A673 (cell line): ENCODE data around the gene MINDY4. TPM values are rescaled to one million over a fixed set of nuclear protein-coding genes. Genes with fewer than 3 reads are reported as not detected.

ENCODE experiments used
- BruUV-seq: library from RNA; stranded (reverse); fragments of 400-500 nt; replicated peaks from 2 replicates; lab custom pipeline; 2021; lab: Mats Ljungman, UMichigan
- CTCF ChIA-PET: fragments of 300-600 bp; sonication (Branson Sonifier 250); formaldehyde crosslinking; loops from one replicate; lab custom pipeline; 2022; ENCODE audit warnings: antibody characterized with exemption; lab: Charles Lee
- POLR2A ChIA-PET: fragments of 300-600 bp; sonication (Branson Sonifier 250); formaldehyde crosslinking; loops from one replicate; lab custom pipeline; 2022; ENCODE audit warnings: antibody characterized with exemption; ENCODE audit not compliant: low non-redundant PET; lab: Charles Lee
- DNase-seq: peaks from one replicate; pipeline ENCODE4 v3.0.0-alpha.2; 2015; ENCODE audit warnings: low spot score
- H3K27ac ChIP-seq: fragments of 200-600 bp; sonication (generic); 2 replicates; pipeline ENCODE4 v1.5.1; 2016; ENCODE audit warnings: mixed run types, low read depth, mild to moderate bottlenecking, mixed read lengths, antibody characterized with exemption, low read length; ENCODE audit not compliant: poor library complexity, severe bottlenecking
- H3K27me3 ChIP-seq: fragments of 200-600 bp; sonication (generic); replicated peaks from 2 replicates; pipeline ENCODE4 v1.6.1; 2017; ENCODE audit warnings: mixed run types, low read depth, mild to moderate bottlenecking, mixed read lengths, antibody characterized with exemption, low read length; ENCODE audit not compliant: insufficient read depth, poor library complexity
- H3K36me3 ChIP-seq: fragments of 200-600 bp; sonication (generic); 2 replicates; pipeline ENCODE4 v1.6.1; 2016; ENCODE audit warnings: mixed run types, mild to moderate bottlenecking, mixed read lengths, antibody characterized with exemption, low read length; ENCODE audit not compliant: insufficient read depth, poor library complexity, severe bottlenecking
- H3K4me1 ChIP-seq: fragments of 200-600 bp; sonication (generic); 2 replicates; pipeline ENCODE4 v1.6.1; 2017; ENCODE audit warnings: mixed run types, mild to moderate bottlenecking, mixed read lengths, antibody characterized with exemption, low read length; ENCODE audit not compliant: insufficient read depth, poor library complexity, severe bottlenecking
- H3K4me3 ChIP-seq: fragments of 200-600 bp; sonication (generic); 2 replicates; pipeline ENCODE4 v1.5.1; 2016; ENCODE audit warnings: low read depth, mixed run types, mild to moderate bottlenecking, mixed read lengths, low read length; ENCODE audit not compliant: poor library complexity, severe bottlenecking
- H3K9me3 ChIP-seq: fragments of 200-600 bp; sonication (generic); 2 replicates; pipeline ENCODE4 v1.6.1; 2016; ENCODE audit warnings: mixed run types, low read depth, mild to moderate bottlenecking, mixed read lengths, antibody characterized with exemption, low read length; ENCODE audit not compliant: poor library complexity, severe bottlenecking
- EZH2 ChIP-seq: fragments of 200-600 bp; sonication (generic); IDR thresholded peaks from 2 replicates; pipeline ENCODE4 v1.6.1; 2017; ENCODE audit warnings: borderline replicate concordance, low read depth, mild to moderate bottlenecking, mixed read lengths, antibody characterized with exemption, low read length; ENCODE audit not compliant: poor library complexity, severe bottlenecking
- intact Hi-C: fragments of 100-400 bp; cut with micrococcal nuclease; formaldehyde crosslinking; loops from one replicate; pipeline ENCODE4 v1.10.0; 2022; ENCODE audit not compliant: unreplicated experiment
- total RNA-seq: library from RNA; stranded (reverse); gene quantifications from 2 replicates; pipeline ENCODE4 v1.2.3, GENCODE V29; 2021
- TF ChIP-seq, protein P1 (sequence below): fragments of 300-800, 200-600 bp; sonication (generic); conservative IDR thresholded peaks from 2 replicates; pipeline ENCODE4 v1.5.1; 2017; ENCODE audit warnings: low read depth, mild to moderate bottlenecking, antibody characterized with exemption, low read length, moderate library complexity, mixed read lengths

The MINDY4 gene
- total RNA-seq, 1 experiment from 2014 or later, result 3.8 TPM

DNA sequence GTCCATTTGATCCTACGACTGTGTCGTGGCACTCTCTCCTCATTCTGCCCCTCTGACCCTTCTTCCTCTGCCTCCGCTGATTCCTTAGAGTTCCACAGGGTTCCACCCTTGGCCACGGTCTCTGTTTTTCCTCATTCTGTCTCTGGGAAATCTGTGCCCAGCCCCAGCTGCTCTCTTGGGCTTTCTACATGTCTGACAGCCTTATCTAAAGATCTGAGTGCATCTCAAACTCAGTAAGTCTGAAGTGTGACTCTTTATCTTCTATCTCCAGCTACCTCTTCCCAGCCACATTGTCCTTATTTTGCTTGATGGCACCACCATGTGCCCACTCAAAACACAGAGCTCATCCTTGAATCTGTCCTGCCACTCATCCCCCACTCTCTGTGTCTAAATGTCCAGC, 78.3 kb downstream of the MINDY4 start:
- Histone ChIP-seq H3K27me3 (no peaks in the 10 kb centered on the region), H3K9me3 (no peaks in the 10 kb centered on the region), H3K36me3 (no peaks in the 10 kb centered on the region), H3K4me1 (no peaks in the 10 kb centered on the region), H3K4me3 (no peak overlapping the region), H3K27ac (no peak overlapping the region)
- TF ChIP-seq, protein P1, sequence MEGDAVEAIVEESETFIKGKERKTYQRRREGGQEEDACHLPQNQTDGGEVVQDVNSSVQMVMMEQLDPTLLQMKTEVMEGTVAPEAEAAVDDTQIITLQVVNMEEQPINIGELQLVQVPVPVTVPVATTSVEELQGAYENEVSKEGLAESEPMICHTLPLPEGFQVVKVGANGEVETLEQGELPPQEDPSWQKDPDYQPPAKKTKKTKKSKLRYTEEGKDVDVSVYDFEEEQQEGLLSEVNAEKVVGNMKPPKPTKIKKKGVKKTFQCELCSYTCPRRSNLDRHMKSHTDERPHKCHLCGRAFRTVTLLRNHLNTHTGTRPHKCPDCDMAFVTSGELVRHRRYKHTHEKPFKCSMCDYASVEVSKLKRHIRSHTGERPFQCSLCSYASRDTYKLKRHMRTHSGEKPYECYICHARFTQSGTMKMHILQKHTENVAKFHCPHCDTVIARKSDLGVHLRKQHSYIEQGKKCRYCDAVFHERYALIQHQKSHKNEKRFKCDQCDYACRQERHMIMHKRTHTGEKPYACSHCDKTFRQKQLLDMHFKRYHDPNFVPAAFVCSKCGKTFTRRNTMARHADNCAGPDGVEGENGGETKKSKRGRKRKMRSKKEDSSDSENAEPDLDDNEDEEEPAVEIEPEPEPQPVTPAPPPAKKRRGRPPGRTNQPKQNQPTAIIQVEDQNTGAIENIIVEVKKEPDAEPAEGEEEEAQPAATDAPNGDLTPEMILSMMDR, result no peak
- TF ChIP-seq EZH2, result no peak
- CTCF ChIA-PET, result no interaction called here
- DNase-seq, result no peak
- intact Hi-C loops, result no loop called here
- no TSS peak for BruUV-seq
- POLR2A ChIA-PET, result no interaction called here

- ChIA-PET POLR2A (no interaction called here), CTCF (no interaction called here)
- BruUV-seq, result no TSS peak
Measured at GRCh38 chr7:30850426-30850825, 79.2 kb downstream of the MINDY4 start.

DNA sequence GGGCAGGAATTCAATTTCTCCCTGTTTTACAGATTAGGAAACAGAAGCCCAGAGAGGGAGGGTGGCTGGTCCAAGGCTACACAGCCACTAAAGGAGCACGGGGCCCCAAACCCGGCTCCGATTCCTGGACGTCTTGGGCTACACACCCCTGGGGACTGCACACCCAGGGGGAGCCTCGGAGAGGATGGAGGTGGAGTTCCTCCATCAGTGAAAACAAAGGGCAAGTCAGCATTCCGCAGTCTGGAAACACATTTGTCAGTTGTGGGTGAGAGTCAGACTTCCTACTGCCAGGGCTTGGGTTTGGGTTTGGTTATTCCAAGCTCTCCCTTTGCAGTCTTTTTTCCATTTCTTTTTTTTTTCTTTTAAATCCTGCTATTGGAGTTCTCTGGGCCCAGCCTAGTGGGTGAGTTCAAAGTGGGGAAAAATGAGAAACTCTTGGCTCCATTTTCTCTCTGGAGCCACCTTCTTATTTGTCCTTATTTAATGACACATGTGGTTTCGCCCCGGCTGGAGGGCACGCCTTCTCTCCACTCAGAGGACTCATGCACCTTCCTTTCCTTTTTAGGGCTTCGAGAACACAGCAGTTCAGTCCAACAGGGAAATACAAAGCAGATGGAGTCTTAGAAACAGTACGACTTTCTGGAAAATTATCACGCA, 80.6 kb downstream of the MINDY4 start:
- Histone ChIP-seq H3K9me3 (no peaks in the 10 kb centered on the region), H3K4me3 (no peak overlapping the region), H3K36me3 (no peaks in the 10 kb centered on the region), H3K4me1 (no peaks in the 10 kb centered on the region), H3K27ac (no peak overlapping the region), H3K27me3 (no peaks in the 10 kb centered on the region)
- BruUV-seq, result no TSS peak
- intact Hi-C loops, result no loop called here
- ChIA-PET CTCF (no interaction called here), POLR2A (no interaction called here)
- DNase-seq, result no peak
- TF ChIP-seq, protein P1, result no peak
- no peak for TF ChIP-seq EZH2

More at GRCh38 chr7:30850426-30850825, 79.2 kb downstream of the MINDY4 start:
- intact Hi-C loops, result no loop called here
- H3K4me3 ChIP-seq, result no peak overlapping the region
- no peaks in the 10 kb centered on the region for H3K27me3 ChIP-seq
- no peak for DNase-seq
- H3K9me3 ChIP-seq, result no peaks in the 10 kb centered on the region
- TF ChIP-seq, protein P1, result no peak
- no peak for TF ChIP-seq EZH2
- no peaks in the 10 kb centered on the region for H3K4me1 ChIP-seq
- no peaks in the 10 kb centered on the region for H3K36me3 ChIP-seq
- H3K27ac ChIP-seq, result no peak overlapping the region
